ENCODE data around the gene VAV3.
"Not testable (repeated sequence)": the region's sequence is repeated elsewhere in the genome, so short reads cannot be mapped to it uniquely, and the experiment has no call there.

The VAV3 gene

DNA sequence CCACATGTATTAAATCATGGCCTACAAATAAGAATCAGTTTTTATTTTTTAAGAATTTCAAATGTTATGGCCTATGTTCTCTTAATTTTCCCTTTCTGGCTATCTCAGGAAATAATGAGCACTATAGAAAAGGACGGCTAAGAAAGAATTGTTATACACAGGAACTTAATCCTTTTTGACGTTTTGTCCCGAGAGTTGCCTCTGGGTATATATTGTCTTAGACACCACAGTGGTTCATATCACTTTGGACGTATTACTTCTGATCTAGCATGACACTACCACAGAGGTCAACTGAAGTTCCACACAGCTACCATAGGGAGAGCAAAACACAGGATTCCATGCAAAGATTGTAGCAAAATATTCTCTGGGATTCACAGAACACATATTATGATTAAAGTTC is 307.6 kb downstream of the VAV3 start:
- TF ChIP-seq, protein P1, sequence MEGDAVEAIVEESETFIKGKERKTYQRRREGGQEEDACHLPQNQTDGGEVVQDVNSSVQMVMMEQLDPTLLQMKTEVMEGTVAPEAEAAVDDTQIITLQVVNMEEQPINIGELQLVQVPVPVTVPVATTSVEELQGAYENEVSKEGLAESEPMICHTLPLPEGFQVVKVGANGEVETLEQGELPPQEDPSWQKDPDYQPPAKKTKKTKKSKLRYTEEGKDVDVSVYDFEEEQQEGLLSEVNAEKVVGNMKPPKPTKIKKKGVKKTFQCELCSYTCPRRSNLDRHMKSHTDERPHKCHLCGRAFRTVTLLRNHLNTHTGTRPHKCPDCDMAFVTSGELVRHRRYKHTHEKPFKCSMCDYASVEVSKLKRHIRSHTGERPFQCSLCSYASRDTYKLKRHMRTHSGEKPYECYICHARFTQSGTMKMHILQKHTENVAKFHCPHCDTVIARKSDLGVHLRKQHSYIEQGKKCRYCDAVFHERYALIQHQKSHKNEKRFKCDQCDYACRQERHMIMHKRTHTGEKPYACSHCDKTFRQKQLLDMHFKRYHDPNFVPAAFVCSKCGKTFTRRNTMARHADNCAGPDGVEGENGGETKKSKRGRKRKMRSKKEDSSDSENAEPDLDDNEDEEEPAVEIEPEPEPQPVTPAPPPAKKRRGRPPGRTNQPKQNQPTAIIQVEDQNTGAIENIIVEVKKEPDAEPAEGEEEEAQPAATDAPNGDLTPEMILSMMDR (IDR thresholded peaks at IDR 0.05): no peak
- no peak for DNase-seq (ENCODE audit: low spot score)
- Histone ChIP-seq H3K4me3 (no peak overlapping the region), H3K27ac (no peak overlapping the region)

DNA sequence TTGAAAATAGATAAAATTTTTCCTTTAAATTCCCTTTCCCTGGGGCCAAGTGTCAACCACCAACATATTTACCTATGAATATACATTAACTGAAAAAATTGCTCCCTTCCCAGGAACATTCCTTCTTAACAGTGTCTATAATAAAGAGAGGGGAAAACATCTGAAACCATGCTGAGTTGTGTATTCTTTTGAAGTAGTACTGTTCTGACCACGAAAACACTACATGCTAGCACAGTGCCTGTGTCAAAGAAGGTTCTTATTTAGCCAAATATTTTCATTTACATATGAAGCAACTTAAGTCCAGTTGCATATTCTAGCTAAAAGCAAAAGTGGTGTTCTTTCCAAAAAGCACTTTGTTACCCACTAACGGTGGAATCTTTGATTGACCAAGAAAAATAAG is 311.2 kb downstream of the VAV3 start:
- Histone ChIP-seq H3K4me3 (no peak overlapping the region), H3K27ac (no peak overlapping the region)
- TF ChIP-seq, protein P1 (IDR thresholded peaks at IDR 0.05): no peak
- DNase-seq (ENCODE audit: low spot score): no peak

DNA sequence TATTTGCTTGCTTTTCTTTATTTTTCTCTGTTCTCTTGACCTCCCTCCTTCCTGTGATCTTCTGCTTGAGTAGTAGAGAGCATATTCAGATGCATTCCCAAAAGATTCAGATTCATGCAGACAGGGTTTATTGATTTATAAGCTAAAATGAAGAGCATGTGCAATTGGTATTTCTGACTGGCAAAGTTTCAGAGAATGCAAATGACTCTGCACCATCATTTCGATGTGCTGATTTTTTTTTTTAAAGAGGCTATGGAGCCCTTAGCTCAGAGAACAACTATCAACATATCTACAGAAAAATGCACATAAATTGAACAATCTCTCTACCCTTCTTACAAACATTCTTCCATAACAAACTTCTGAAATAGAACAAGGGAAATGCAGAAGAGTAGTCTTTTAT is 312.0 kb downstream of the VAV3 start:
- H3K27ac ChIP-seq: no peak overlapping the region

DNA sequence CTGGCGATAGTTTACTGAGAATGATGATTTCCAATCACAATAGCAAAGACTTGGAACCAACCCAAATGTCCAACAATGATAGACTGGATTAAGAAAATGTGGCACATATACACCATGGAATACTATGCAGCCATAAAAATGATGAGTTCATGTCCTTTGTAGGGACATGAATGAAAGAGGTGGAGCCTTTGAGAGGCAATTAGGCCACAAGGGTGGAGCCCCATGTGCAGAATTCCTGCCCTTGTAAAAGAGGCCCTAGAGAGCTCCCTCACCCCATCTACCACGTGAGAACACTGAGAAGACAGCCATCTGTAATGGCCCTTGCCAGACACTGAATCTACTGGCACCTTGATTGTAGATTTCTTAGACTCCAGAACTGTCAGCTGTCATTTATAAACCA is 314.2 kb downstream of the VAV3 start:
- not testable (repeated sequence) for H3K27ac ChIP-seq; DNase-seq (ENCODE audit: low spot score); H3K4me3 ChIP-seq

More for the DNA sequence above, 312.0 kb downstream of the VAV3 start:
- TF ChIP-seq, protein P1 (IDR thresholded peaks at IDR 0.05): no peak
- H3K4me3 ChIP-seq: no peak overlapping the region
- no peak for DNase-seq (ENCODE audit: low spot score)

DNA sequence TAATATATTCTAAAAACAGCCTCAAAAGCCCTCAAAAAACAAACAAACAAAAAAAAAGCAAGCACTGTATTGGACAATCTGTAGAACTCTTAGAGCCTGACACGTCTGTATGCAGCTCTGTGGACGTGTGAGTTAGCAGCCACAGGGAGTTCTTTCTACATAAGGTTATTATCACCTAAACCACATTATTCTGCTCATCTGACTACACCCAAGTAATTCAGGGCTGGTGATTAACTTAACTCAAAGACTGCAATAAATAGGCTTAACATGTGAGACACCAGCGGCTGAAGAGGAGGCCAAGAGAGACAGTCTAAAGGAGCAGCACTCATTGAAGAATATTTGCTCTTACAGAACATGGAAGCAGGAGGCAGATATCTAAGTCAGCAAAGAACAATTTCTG is 316.0 kb downstream of the VAV3 start:
- no peak for DNase-seq (ENCODE audit: low spot score)
- H3K27ac ChIP-seq: no peak overlapping the region
- TF ChIP-seq, protein P1 (IDR thresholded peaks at IDR 0.05): no peak

DNA sequence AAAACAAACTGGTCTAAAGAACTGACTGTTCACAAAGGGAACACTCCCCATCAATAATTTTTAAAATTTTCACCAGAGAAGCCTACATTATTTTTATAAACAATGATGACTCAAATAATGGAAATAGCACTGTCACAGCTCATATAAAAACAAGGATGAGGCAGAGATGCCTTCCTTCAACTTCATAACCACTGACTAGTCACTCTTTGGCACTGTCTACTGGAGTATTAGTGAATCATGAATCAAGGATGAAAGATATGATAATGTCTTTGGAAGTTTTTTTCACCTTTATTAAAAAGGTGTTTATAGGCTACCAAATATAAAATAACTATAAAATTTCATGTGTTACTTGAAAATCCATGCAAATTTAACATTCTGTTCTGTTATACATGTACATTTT is 316.9 kb downstream of the VAV3 start:
- Histone ChIP-seq H3K27ac (no peak overlapping the region), H3K4me3 (no peak overlapping the region)
- DNase-seq (ENCODE audit: low spot score): no peak
- TF ChIP-seq, protein P1 (IDR thresholded peaks at IDR 0.05): no peak

More for the DNA sequence above, 316.0 kb downstream of the VAV3 start:
- H3K4me3 ChIP-seq: no peak overlapping the region

DNA sequence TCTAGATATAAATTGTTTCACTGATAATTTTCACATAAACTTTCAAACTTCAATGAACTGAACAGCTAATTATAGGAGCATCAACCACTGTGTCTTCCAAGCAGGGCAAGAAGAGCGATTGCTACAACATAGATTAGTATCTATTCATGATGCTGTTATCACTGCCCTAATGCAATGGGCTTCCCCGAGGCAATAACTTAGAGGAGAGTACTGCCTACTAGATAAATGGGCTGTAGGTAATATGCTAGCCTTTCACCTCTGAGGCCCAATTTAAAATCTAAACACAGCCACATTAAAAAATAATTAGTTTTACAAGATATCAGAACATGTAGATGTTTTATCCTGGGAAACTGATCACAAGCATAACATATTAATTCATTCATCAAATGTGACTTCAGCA is 318.0 kb downstream of the VAV3 start:
- TF ChIP-seq, protein P1 (IDR thresholded peaks at IDR 0.05): no peak
- no peak overlapping the region for H3K4me3 ChIP-seq
- no peak for DNase-seq (ENCODE audit: low spot score)
- H3K27ac ChIP-seq: no peak overlapping the region

DNA sequence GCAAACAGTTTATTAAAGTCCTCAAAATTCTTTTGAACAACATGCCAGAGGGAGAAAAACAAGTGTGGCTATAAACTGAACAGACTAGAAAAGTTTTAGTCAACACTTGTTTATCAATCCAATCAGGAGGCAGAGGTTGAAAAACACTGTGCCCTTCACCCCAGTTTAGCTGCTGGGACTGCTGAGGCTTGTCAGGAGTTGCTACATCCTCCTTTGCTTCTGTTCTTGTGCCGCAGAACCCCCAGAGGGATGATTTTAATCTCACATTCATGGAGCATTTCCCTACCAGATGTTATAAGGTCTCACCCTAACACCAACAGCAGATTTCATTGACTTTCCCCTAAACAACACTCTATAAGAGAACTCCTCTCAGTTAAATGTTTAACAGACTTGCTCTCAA is 321.2 kb downstream of the VAV3 start:
- H3K4me3 ChIP-seq: no peak overlapping the region
- H3K27ac ChIP-seq: no peak overlapping the region
- no peak for DNase-seq (ENCODE audit: low spot score)
- TF ChIP-seq, protein P1 (IDR thresholded peaks at IDR 0.05): no peak
